CD4-positive, alpha-beta T cell (primary cell): ENCODE measurements around the gene ORC5. TPM values are rescaled to one million over a fixed set of nuclear protein-coding genes. Genes with fewer than 3 reads are reported as not detected.

Experiments used
- ATAC-seq: fragments of 200-7000 bp; cut with Tn5 transposase; one replicate; pipeline ENCODE4 v1.10.0; 2022; ENCODE audit warnings: mild to moderate bottlenecking; ENCODE audit not compliant: poor library complexity
- CTCF ChIA-PET: fragments of 350-600 bp; sonication (Branson Sonifier 250); formaldehyde crosslinking; loops from one replicate; lab custom pipeline; 2021; ENCODE audit warnings: antibody characterized with exemption, inconsistent platforms; lab: Charles Lee
- POLR2A ChIA-PET: fragments of 350-600 bp; sonication (Branson Sonifier 250); formaldehyde crosslinking; loops from one replicate; lab custom pipeline; 2021; ENCODE audit warnings: antibody characterized with exemption, inconsistent platforms; lab: Charles Lee
- DNase-seq, 14 experiments: peaks; one replicate each; pipeline ENCODE4 v3.0.0-alpha.2; 2013 to 2020; ENCODE audit warnings: mixed read lengths in 2 of 14
- H3K27ac ChIP-seq, 2 donors: one replicate each; pipeline versions ENCODE4 v1.5.1 to v1.7.0; 2013; ENCODE audit warnings: low read length in 2 of 2, low read depth in 1 of 2, mild to moderate bottlenecking in 1 of 2
- H3K27me3 ChIP-seq, 2 experiments: 1 replicate in 1 of 2; 2 replicates in 1 of 2; pipeline versions ENCODE4 v1.6.1 to v1.7.0; 2013; ENCODE audit warnings: low read length in 2 of 2, control low read depth in 1 of 2, mild to moderate bottlenecking in 1 of 2, moderate library complexity in 1 of 2; ENCODE audit not compliant: insufficient read depth in 2 of 2, control insufficient read depth in 1 of 2
- H3K36me3 ChIP-seq: one replicate; pipeline ENCODE4 v1.6.1; 2013; ENCODE audit warnings: low read length, control low read depth; ENCODE audit not compliant: insufficient read depth
- H3K4me1 ChIP-seq: one replicate; pipeline ENCODE4 v1.6.1; 2013; ENCODE audit warnings: low read length, control low read depth; ENCODE audit not compliant: insufficient read depth
- H3K4me3 ChIP-seq: one replicate; pipeline ENCODE4 v1.5.1; 2013; ENCODE audit warnings: mild to moderate bottlenecking, low read length, moderate library complexity
- H3K9me3 ChIP-seq, 2 experiments: 1 replicate in 1 of 2; 2 replicates in 1 of 2; pipeline versions ENCODE4 v1.6.1 to v1.7.0; 2013; ENCODE audit warnings: low read length in 2 of 2, mild to moderate bottlenecking in 2 of 2, control low read depth in 1 of 2, moderate library complexity in 1 of 2; ENCODE audit not compliant: control insufficient read depth in 1 of 2, insufficient read depth in 1 of 2
- H3K27ac Mint-ChIP-seq: one replicate; pipeline ENCODE4 v1.8.0; 2020; ENCODE audit warnings: mixed read lengths
- H3K27me3 Mint-ChIP-seq: one replicate; pipeline ENCODE4 v1.8.0; 2021; ENCODE audit warnings: mixed read lengths
- H3K36me3 Mint-ChIP-seq: one replicate; pipeline ENCODE4 v1.8.0; 2021; ENCODE audit warnings: low read depth, mixed read lengths
- H3K4me1 Mint-ChIP-seq: one replicate; pipeline ENCODE4 v1.8.0; 2021; ENCODE audit warnings: low read depth, mixed read lengths
- H3K4me3 Mint-ChIP-seq: one replicate; pipeline ENCODE4 v1.8.0; 2020; ENCODE audit warnings: mild to moderate bottlenecking, mixed read lengths
- H3K9me3 Mint-ChIP-seq: one replicate; pipeline ENCODE4 v1.8.0; 2020; ENCODE audit warnings: mixed read lengths
- CTCF ChIP-seq: fragments of 200-600 bp; IDR thresholded peaks from one replicate; pipeline ENCODE4 v1.8.0; 2022; ENCODE audit warnings: antibody characterized with exemption, mild to moderate bottlenecking
- intact Hi-C, 2 experiments: fragments of 100-400 bp; cut with DNase I in 1 of 2; cut with micrococcal nuclease in 1 of 2; formaldehyde crosslinking; loops; one replicate each; pipeline versions ENCODE4 v1.15.1 to v1.9.0; 2023 to 2025; cut with DNase I, micrococcal nuclease
- total RNA-seq, 174 experiments: library from RNA in 2 of 174; stranded (reverse) in 2 of 174; gene quantifications; one replicate each; pipeline ENCODE4 v1.2.3 and lab custom pipeline; 2021 to 2026

ORC5 gene
- total RNA-seq, 2 experiments from 2014 or later, result 7.7 to 9.3 TPM

GRCh38 chr7:104112623-104113022 is 95.2 kb downstream of the ORC5 start:
- Mint-ChIP-seq H3K4me3 (no peak overlapping the region), H3K27ac (no peak overlapping the region), H3K27me3 (peaks cover 4% of the 10 kb centered on the region), H3K9me3 (no peaks in the 10 kb centered on the region), H3K36me3 (no peaks in the 10 kb centered on the region), H3K4me1 (no peaks in the 10 kb centered on the region)
- POLR2A ChIA-PET, result no interaction called here
- no peaks in the 10 kb centered on the region for H3K9me3 ChIP-seq
- H3K4me3 ChIP-seq, result no peak overlapping the region
- H3K4me1 ChIP-seq, result no peaks in the 10 kb centered on the region
- H3K36me3 ChIP-seq, result no peaks in the 10 kb centered on the region
- DNase-seq (no peak), ATAC-seq (no peak)
- intact Hi-C loops, result no loop called here
- H3K27ac ChIP-seq, result no peak overlapping the region
- no peak for TF ChIP-seq CTCF
- H3K27me3 ChIP-seq, result no peaks in the 10 kb centered on the region
- CTCF ChIA-PET, result no interaction called here

- Mint-ChIP-seq H3K4me1 (no peaks in the 10 kb centered on the region), H3K27ac (no peak overlapping the region), H3K27me3 (peaks cover 4% of the 10 kb centered on the region), H3K4me3 (no peak overlapping the region), H3K36me3 (no peaks in the 10 kb centered on the region), H3K9me3 (no peaks in the 10 kb centered on the region)
- Histone ChIP-seq H3K27me3 (no peaks in the 10 kb centered on the region), H3K4me1 (no peaks in the 10 kb centered on the region), H3K27ac (no peak overlapping the region), H3K36me3 (no peaks in the 10 kb centered on the region), H3K9me3 (no peaks in the 10 kb centered on the region), H3K4me3 (no peak overlapping the region)
- CTCF ChIA-PET, result interaction anchor here (0.7 kb wide), 1 partner anchor 21 kb away, joined by 3 read pairs; no protein-coding TSS in a partner anchor
- TF ChIP-seq CTCF, result no peak
- POLR2A ChIA-PET, result no interaction called here
- DNase-seq, result no peak
- no peak for ATAC-seq
- intact Hi-C loops, result no loop called here
These were observed 96.5 kb downstream of the ORC5 start for GRCh38 chr7:104111271-104111670.

GRCh38 chr7:104106108-104106905 is 101.5 kb downstream of the ORC5 start:
- Histone ChIP-seq H3K27me3 (no peaks in the 10 kb centered on the region), H3K36me3 (no peaks in the 10 kb centered on the region), H3K9me3 (no peaks in the 10 kb centered on the region), H3K27ac (no peak overlapping the region), H3K4me1 (no peaks in the 10 kb centered on the region), H3K4me3 (no peak overlapping the region)
- no peak overlapping the region for H3K27ac Mint-ChIP-seq
- CTCF ChIA-PET, result no interaction called here
- no peaks in the 10 kb centered on the region for H3K27me3 Mint-ChIP-seq
- H3K36me3 Mint-ChIP-seq, result no peaks in the 10 kb centered on the region
- no peak for DNase-seq
- no peaks in the 10 kb centered on the region for H3K9me3 Mint-ChIP-seq
- no peak overlapping the region for H3K4me3 Mint-ChIP-seq
- no peak for TF ChIP-seq CTCF
- intact Hi-C loops, result no loop called here
- ATAC-seq, result no peak
- POLR2A ChIA-PET, result no interaction called here
- no peaks in the 10 kb centered on the region for H3K4me1 Mint-ChIP-seq
